ENCODE measurements around the gene TRIP6. TPM values are rescaled to one million over a fixed set of nuclear protein-coding genes. Genes with fewer than 3 reads are reported as not detected.

The TRIP6 gene
- total RNA-seq, 2 experiments from 2014 or later, result 38.2 to 39.3 TPM

DNA sequence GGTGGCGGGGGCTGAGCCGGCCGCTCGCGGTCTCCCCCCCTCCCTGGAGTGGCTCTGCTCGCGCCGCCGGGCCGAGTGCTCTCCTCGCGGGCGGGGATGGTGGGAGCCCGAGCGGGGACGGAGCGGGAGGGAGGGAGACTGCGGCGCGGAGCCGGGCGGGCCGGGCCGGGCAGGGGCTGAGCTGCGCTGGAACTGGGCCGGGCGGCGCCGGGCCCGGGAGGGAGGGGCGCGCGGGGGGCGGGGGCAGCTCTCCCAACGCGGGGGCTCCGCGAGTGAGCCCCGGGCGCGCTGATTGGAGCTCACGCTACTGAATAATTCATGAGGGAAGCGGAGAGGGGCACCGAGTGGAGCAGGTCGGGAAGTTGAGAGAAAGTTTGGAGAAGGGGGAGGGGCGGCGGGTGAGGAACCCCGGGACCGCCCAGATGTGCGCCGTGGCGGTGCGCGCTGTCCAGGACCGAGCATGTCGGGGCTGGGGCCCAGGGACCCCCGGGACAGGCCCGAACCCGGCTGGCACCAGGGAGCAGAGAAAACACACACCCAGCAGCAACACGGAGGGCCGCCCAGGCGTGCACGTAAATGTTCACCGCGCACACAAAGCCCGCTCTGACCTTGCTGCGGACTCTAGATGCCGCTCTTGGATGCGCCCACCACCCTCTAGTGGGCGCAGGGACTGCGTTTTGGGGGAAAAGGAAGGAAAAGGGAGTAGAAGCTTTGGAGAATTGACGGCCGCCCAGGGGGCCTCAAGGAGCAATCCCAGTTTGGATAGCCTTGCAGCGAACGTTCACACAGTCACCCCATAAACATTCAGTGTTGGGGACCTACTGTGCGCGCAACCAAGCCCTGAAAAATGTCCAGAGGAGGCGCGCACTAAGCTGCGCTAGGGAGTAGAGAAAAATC is 39.6 kb upstream of the TRIP6 start, which contains the start of gene EPHB4:
TSS of gene EPHB4 (minus strand) at position 194 of the 897 bp plus-strand sequence. CDS start 493 bp downstream, outside the sequence.
- CTCF ChIA-PET, result interaction anchor here (0.5 to 1.3 kb wide), 3 partner anchors 11 to 314 kb away, joined by 3 to 4 read pairs (median 3); no protein-coding TSS in a partner anchor
- peaks cover 44% of the 10 kb centered on the region for H3K27me3 Mint-ChIP-seq

DNA sequence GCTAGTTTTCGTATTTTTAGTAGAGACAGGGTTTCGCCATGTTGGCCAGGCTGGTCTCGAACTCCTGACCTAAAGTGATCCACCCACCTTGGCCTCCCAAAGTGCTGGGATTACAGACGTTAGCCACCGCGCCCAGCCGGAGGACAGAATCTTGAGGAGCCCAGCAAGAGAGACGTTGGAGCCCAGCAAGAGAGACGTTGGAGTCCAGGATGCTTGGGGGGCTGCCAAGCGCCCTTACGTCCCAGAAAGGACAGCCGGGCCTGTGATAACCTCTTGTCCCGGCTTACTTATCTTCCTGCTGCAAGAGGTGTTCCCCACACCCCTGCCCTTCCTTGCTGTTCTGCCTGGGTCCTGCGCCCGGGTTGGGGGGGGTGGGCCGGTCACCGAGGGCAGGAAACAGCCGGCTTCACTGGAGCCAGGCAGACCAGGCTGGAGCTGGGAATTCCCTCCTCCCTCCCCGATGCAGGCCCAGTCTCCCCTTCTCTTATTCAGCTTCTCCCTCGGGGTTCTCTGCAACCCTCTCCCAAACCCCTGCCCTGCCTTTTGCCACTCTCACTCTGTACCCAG is 38.0 kb upstream of the TRIP6 start:
- no peaks in the 10 kb centered on the region for H3K36me3 Mint-ChIP-seq
- no peak overlapping the region for H3K4me3 Mint-ChIP-seq
- CTCF ChIA-PET, result no interaction called here
- peaks cover 44% of the 10 kb centered on the region for H3K27me3 Mint-ChIP-seq
- DNase-seq, result no peak
- H3K4me1 Mint-ChIP-seq, result peaks cover 14% of the 10 kb centered on the region
- no peaks in the 10 kb centered on the region for H3K9me3 Mint-ChIP-seq (ENCODE audit: low read depth)
- no peak overlapping the region for H3K27ac Mint-ChIP-seq
- ATAC-seq, result no peak

More for the DNA sequence above, 39.6 kb upstream of the TRIP6 start, which contains the start of gene EPHB4:
- peak; percentile 60 for ATAC-seq
- H3K36me3 Mint-ChIP-seq, result no peaks in the 10 kb centered on the region
- H3K4me3 Mint-ChIP-seq, result peak within 1 kb of the TSS; percentile 24
- no peaks in the 10 kb centered on the region for H3K9me3 Mint-ChIP-seq (ENCODE audit: low read depth)
- H3K27ac Mint-ChIP-seq, result no peak within 1 kb of the TSS
- no peak for DNase-seq
- H3K4me1 Mint-ChIP-seq, result peaks cover 14% of the 10 kb centered on the region

DNA sequence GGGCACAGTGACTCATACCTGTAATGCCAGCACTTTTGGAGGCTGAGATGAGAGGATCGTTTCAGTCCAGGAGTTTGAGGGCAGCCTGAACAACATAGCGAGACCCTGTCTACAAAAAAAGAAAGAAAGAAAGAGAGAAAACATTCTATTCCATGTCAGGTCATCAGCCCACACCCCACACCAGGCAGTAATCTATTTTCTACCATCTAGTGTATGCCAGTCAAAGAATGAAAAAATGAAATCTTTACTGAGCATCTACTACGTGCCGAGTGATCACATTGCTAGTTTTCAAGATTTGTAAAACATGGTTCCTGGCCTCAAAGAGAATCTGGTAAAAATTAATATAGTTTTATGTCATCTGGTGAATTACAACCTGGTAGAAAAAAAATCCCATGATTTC is 36.8 kb upstream of the TRIP6 start:
- H3K4me3 Mint-ChIP-seq, result no peak overlapping the region

DNA sequence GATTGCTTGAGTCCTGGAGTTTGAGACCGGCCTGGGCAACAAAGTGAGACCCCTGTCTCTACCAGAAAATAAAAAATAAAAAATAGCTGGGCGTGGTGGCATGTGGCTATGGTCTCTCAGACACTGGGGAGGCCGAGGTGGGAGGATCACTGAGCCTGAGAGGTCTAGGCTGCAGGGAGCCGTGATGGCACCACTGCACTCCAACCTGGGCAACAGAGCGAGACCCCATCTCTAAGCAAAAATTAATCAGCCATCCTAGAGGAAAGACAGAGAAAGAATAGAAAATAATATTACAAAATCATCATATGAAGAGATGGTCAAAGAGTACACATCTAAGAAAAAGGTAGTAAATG is 34.9 kb upstream of the TRIP6 start:
- Mint-ChIP-seq H3K27ac (no peak overlapping the region), H3K9me3 (ENCODE audit: low read depth) (no peaks in the 10 kb centered on the region), H3K36me3 (no peaks in the 10 kb centered on the region), H3K27me3 (peaks cover 29% of the 10 kb centered on the region), H3K4me1 (peaks cover 14% of the 10 kb centered on the region), H3K4me3 (no peak overlapping the region)
- no peak for ATAC-seq
- CTCF ChIA-PET, result interaction anchor here (7.0 kb wide), 1 partner anchor 19 kb away, joined by 38 read pairs; the partner anchor contains the start of gene SLC12A9
- DNase-seq, result no peak

More for the DNA sequence above, 36.8 kb upstream of the TRIP6 start:
- Mint-ChIP-seq H3K27ac (no peak overlapping the region), H3K4me1 (peaks cover 14% of the 10 kb centered on the region), H3K36me3 (no peaks in the 10 kb centered on the region), H3K27me3 (peaks cover 42% of the 10 kb centered on the region), H3K9me3 (ENCODE audit: low read depth) (no peaks in the 10 kb centered on the region)
- ATAC-seq (no peak), DNase-seq (no peak)
- CTCF ChIA-PET, result no interaction called here

DNA sequence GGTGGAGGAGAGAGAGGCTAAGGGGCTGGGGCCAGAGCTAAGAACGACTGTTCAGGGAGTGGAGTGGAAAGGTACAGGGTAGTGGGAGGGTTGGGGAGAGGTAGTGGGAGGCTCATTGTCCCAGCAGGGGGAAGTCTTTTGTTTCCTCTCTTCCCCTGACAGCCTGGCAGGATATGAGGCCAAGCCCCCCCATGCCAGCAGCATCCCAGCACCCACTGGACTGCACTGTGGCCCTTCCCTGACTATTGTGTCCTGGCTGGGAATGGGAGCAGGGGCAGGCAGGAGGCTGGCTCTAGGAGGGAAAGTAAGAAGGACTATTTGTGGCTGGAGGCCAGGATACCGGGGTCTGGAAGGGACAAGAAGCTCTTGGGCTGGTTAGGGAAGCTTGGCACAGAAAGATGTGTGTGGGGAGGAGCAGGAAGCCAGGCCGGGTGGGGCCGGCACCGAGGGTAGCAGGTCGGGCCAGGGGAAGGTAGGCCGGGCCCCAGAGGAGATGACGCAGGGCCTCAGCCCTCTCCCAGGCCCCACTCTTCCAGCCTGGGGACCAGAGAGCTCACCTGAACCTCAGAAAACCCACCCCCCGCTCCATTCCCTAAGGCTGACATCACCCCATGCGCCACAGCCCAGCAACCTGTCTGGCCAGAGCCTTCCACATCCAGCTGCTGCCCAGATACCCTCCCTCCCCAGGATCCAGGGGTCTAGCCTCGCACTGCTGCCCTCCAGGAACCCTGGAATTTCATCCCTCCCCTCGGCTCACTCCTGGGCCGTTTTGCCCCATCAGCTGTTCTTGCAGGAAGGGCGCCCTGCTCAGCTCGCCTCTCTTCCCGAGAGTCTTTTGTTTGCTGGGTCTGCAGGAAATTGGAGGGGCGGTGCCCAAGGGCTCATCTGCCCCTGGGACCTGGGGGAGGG is 31.0 kb upstream of the TRIP6 start:
- peaks cover 22% of the 10 kb centered on the region for H3K4me1 Mint-ChIP-seq
- H3K27me3 Mint-ChIP-seq, result no peaks in the 10 kb centered on the region
- ATAC-seq (no peak), DNase-seq (no peak)
- CTCF ChIA-PET, result interaction anchor here (0.6 to 7.0 kb wide), 4 partner anchors 15 to 1039 kb away, joined by 3 to 38 read pairs (median 3); partner anchors contain the start of genes POP7, SLC12A9 and SRRT
- H3K4me3 Mint-ChIP-seq, result no peak overlapping the region
- H3K36me3 Mint-ChIP-seq, result no peaks in the 10 kb centered on the region
- H3K27ac Mint-ChIP-seq, result no peak overlapping the region
- no peaks in the 10 kb centered on the region for H3K9me3 Mint-ChIP-seq (ENCODE audit: low read depth)

DNA sequence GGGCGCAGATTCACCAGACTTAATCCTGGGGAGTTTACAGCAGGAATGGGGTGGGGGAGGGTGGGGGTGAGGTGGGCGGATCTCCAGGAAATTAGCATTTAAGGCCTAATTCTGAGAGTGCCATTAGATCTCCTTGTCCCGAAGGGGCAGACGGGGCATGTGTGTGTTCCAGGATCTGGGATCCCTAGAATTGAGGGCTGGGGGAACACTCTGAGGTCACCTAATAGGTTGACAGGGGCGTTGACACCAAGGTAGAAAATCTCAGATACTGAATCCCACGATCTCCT is 30.4 kb upstream of the TRIP6 start:
- Mint-ChIP-seq H3K4me1 (peaks cover 22% of the 10 kb centered on the region), H3K36me3 (no peaks in the 10 kb centered on the region), H3K27ac (peak overlapping the region; percentile 63), H3K4me3 (peak overlapping the region; percentile 59), H3K9me3 (ENCODE audit: low read depth) (no peaks in the 10 kb centered on the region), H3K27me3 (no peaks in the 10 kb centered on the region)
- no peak for ATAC-seq
- CTCF ChIA-PET, result interaction anchor here (0.6 to 7.0 kb wide), 3 partner anchors 14 to 1040 kb away, joined by 3 to 38 read pairs (median 3); partner anchors contain the start of genes POP7 and SLC12A9
- DNase-seq, result no peak

DNA sequence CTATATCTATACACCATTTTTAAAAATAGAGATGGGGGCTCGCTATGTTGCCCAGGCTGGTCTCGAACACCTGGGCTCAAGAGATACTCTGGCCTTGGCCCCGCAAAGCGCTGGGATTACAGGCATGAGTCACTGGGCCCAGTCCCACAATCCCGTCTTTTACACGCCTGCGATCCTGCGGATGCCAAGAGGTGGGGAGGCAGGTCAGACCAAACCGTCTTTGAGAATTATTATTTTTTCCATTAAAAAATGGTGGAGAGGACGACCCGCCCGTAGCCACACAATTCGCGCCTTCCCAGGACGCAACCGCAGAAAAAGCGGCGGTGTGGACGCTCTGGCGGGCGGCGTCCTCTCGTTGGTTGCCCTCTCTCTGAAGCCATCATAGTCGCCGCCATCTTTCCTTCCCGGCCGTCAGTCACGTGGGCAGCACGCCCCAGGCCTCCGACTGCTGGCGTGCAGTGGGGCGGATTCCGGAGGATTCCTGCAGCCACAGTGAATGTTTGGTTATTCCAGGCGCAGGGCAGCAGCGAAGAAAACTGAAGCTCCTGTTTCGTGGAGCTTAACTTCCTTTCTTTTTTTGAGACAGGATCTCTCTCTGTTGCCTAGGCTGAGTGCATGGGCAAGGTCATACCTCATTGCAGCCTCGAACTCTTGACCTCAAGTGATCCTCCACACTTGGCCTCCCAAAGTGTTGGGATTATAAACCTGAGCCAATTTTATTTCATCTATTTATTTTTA is 29.9 kb upstream of the TRIP6 start:
- H3K4me1 Mint-ChIP-seq, result peaks cover 22% of the 10 kb centered on the region
- no peaks in the 10 kb centered on the region for H3K9me3 Mint-ChIP-seq (ENCODE audit: low read depth)
- H3K27me3 Mint-ChIP-seq, result no peaks in the 10 kb centered on the region
- peak; percentile 94 for ATAC-seq
- no peaks in the 10 kb centered on the region for H3K36me3 Mint-ChIP-seq
- DNase-seq, result peak; percentile 81
- peak overlapping the region; percentile 59 for H3K4me3 Mint-ChIP-seq
- H3K27ac Mint-ChIP-seq, result peak overlapping the region; percentile 63
- CTCF ChIA-PET, result interaction anchor here (1.1 to 7.0 kb wide), 2 partner anchors 14 to 132 kb away, joined by 3 to 38 read pairs; partner anchors contain the start of genes POP7 and SLC12A9

DNA sequence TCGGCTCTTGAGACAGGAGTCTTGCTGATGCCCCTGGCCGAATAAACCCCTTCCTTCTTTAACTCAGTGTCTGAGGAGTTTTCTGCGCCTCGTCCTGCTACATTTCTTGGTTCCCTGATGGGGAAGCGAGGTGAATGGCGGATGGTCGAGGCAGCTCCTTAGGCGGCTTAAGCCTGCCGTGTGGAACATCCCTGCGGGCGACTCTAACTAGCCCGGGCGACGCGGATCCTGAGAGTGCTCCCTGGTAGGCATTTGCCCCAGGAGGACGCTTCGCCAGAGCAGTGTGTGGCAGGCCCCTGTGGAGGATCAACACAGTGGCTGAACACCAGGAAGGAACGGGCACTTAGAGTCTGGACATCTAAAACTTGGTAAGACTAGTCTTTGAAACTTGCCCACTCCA is 27.8 kb upstream of the TRIP6 start:
- Mint-ChIP-seq H3K27ac (no peak overlapping the region), H3K4me1 (peaks cover 22% of the 10 kb centered on the region), H3K9me3 (ENCODE audit: low read depth) (no peaks in the 10 kb centered on the region), H3K27me3 (no peaks in the 10 kb centered on the region), H3K36me3 (no peaks in the 10 kb centered on the region), H3K4me3 (no peak overlapping the region)
- ATAC-seq (no peak), DNase-seq (no peak)
- CTCF ChIA-PET, result interaction anchor here (0.5 to 2.0 kb wide), 2 partner anchors 13 to 219 kb away, joined by 4 read pairs; partner anchors contain the start of gene SLC12A9

DNA sequence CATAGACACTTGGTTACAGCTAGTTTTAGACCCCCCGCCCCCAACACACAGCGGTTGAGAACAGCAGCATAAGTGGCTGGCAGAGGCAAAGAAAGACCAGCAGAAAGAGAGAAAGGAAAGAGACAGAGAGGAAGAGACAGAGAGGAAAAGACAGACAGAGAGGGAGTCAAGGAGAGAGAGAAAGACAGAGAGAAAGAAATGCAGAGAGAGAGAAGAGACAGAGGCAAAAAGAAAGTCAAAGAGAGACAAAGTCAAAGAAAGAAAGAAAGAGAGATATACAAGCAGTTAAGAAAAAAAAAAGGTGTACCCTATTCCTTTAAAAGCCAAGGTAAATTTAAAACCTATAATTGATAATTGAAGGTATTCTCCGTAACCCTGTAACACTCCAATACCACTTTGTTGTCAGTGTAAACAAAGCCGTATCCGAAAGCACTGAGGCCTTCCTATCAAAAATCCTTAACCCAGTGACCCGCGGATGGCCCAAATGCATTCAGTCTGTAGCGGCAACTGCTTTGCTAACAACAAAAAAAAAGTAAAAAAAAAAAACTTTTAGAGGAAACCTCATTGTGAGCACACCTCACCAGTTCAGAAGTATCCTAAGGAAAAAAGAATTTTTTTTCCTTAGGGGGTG is 26.6 kb upstream of the TRIP6 start:
- no peak for ATAC-seq
- DNase-seq, result no peak
- Mint-ChIP-seq H3K4me3 (no peak overlapping the region), H3K27me3 (no peaks in the 10 kb centered on the region), H3K27ac (no peak overlapping the region), H3K36me3 (no peaks in the 10 kb centered on the region), H3K9me3 (ENCODE audit: low read depth) (no peaks in the 10 kb centered on the region), H3K4me1 (peaks cover 21% of the 10 kb centered on the region)
- CTCF ChIA-PET, result interaction anchor here (2.0 kb wide), 1 partner anchor 12 kb away, joined by 4 read pairs; the partner anchor contains the start of gene SLC12A9

DNA sequence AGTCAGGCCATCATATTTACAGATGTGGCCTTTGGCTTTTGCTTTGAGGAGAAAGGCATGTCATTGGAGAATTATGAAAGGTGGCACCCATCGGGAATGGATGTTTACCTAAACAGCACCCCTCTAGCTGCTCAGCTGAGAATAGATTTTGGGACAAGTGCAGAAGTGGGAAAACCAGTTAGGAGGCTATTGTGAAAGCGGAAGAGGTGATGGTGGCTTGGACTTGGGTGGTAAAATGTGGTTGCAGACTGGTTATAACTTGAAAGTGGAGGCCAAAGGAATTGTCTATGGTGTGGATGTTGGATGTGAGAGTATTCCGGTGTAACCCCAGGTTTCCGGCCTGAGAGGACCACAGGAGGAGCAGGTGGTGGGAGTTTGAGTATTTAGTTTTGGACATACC is 19.8 kb upstream of the TRIP6 start:
- Mint-ChIP-seq H3K4me1 (peaks cover 6% of the 10 kb centered on the region), H3K27me3 (no peaks in the 10 kb centered on the region), H3K27ac (no peak overlapping the region), H3K36me3 (no peaks in the 10 kb centered on the region), H3K9me3 (ENCODE audit: low read depth) (no peaks in the 10 kb centered on the region), H3K4me3 (no peak overlapping the region)
- ATAC-seq, result no peak
- DNase-seq, result no peak
- CTCF ChIA-PET, result interaction anchor here (7.9 kb wide), 1 partner anchor 45 kb away, joined by 155 read pairs; no protein-coding TSS in a partner anchor

DNA sequence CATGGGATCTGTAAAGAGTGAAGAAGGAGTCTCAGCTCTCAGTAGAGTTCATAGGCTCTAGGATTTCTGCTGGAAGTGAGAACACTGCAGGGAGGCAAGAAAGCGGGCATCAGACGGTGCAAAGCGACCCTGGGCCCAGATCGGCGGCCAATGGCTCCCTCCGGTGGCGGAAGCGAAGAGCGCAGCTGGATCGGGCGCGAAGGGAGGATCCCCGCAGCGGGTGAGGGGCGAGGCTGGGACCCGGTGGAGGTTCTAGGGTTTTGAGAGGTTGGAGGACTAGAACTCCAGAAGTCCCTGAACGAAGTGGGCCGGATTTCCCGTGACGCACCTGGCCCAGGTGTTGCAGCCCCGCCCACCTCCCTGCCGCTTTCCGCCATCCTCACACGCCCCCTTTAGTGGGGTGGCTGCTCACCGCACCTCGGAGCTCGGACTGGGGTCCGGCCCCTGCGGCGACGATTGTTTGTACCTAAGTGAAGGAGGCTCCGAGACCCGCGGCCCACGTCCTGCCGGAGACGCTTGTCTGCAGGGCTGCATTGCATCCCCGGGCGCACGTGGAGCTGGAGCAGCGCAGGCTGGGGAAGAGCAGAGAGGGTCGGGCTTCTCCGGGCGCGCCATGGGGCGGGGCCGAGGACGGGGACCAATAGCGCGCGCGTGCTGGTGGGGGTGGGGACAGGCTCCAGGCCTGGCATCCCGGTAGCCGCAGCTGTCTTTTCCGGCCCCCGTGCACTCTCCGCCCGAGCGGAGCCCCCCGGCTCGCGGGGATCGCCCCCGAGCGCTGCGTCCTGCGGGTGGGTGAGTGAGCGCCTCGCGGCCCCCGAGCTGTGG is 14.9 kb upstream of the TRIP6 start, which contains the start of gene SLC12A9:
TSS of gene SLC12A9 (plus strand) at position 666 of the 825 bp plus-strand sequence. CDS start 1,485 bp downstream, outside the sequence.
- CTCF ChIA-PET, result interaction anchor here (0.7 to 7.9 kb wide), 49 partner anchors 10 to 934 kb away, joined by 3 to 155 read pairs (median 5); partner anchors contain the start of genes FBXO24, LRCH4, PLOD3 and POP7
- H3K27me3 Mint-ChIP-seq, result no peaks in the 10 kb centered on the region

More for the DNA sequence above, 14.9 kb upstream of the TRIP6 start, which contains the start of gene SLC12A9:
- Mint-ChIP-seq H3K4me3 (peak within 1 kb of the TSS; percentile 89), H3K36me3 (peaks cover 4% of the 10 kb centered on the region), H3K27ac (peak within 1 kb of the TSS; percentile 67), H3K4me1 (peaks cover 21% of the 10 kb centered on the region), H3K9me3 (ENCODE audit: low read depth) (no peaks in the 10 kb centered on the region)
- DNase-seq (peak; percentile 91), ATAC-seq (peak; percentile 99)
